Keratinocyte (primary cell): Measurements from ENCODE around the gene PLA2G2D.

Source experiments
- CTCF ChIP-seq, 3 experiments: IDR thresholded peaks in 1 of 3; conservative IDR thresholded peaks in 1 of 3; optimal IDR thresholded peaks in 1 of 3; 2 replicates in 2 of 3; 3 replicates in 1 of 3; pipeline versions ENCODE3 to v1.5.1; 2011; ENCODE audit warnings: low read length in 3 of 3, mild to moderate bottlenecking in 3 of 3, moderate library complexity in 2 of 3, control low read depth in 1 of 3, inconsistent platforms in 1 of 3; ENCODE audit not compliant: insufficient read depth in 2 of 3; ENCODE audit errors: extremely low read depth in 1 of 3
- EZH2 ChIP-seq: IDR thresholded peaks from one replicate; pipeline ENCODE4 v1.6.1; 2012; ENCODE audit warnings: inconsistent platforms, mild to moderate bottlenecking, low read length, moderate library complexity

DNA sequence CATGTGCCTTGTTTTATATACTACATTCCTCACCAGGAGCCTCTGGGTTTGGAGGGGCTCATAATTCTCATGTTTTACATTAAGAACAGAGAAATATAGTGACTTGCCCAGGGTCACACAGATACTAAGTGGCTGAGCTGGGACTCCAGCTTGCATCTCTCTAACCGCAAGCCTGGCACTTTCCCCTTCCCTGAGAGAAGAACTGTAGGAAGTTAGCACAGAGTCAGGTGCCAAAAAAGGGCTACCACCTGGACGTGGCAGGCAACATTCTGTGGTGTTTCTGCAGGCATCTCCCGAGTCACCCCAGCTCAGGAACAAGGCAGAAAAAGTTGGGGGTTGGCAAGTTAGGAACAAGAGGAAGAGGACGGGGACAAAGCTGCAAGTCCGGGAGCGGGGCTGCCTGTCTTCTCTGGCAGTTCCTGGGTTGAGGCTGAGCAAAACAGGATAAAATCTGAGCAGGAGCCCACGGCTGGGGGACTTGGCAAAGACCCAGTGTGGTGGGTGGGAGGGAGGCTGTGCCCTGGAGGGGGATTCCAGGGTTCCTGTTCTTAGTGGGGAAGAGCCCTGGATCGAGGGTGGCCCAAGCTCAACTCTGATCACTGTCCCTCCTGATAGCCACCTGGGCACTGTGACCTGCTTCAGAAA is 39.6 kb downstream of the PLA2G2D start:
- TF ChIP-seq CTCF (optimal IDR thresholded peaks at IDR 0.05 in 1 of 3, IDR thresholded peaks at IDR 0.05 in 1 of 3, conservative IDR thresholded peaks at IDR 0.05 in 1 of 3; ENCODE audit: extremely low read depth in 1 of 3, insufficient read depth in 2 of 3, low read length in 3 of 3) = no peak
- TF ChIP-seq EZH2 = no peak
